H1 (cell line): ENCODE data around the gene TANC1. TPM values are rescaled to one million over a fixed set of nuclear protein-coding genes. Genes with fewer than 3 reads are reported as not detected.

ENCODE experiments used
- CTCF ChIA-PET: fragments of 300-600 bp; sonication (Branson Sonifier 250); formaldehyde crosslinking; loops from one replicate; lab custom pipeline; 2021; ENCODE audit not compliant: partially characterized antibody; lab: Charles Lee
- POLR2A ChIA-PET: fragments of 300-600 bp; sonication (Branson Sonifier 250); formaldehyde crosslinking; loops from one replicate; lab custom pipeline; 2021; ENCODE audit warnings: inconsistent platforms; ENCODE audit not compliant: partially characterized antibody; lab: Charles Lee
- DNase-seq, 2 experiments: peaks; one replicate each; pipeline versions ENCODE4 v3.0.0 to v3.0.0-alpha.2; 2010 to 2022; ENCODE audit warnings: low spot score in 2 of 2, low read depth in 1 of 2, mixed read lengths in 1 of 2
- FAIRE-seq: peaks from 2 replicates; lab custom pipeline; 2011; peaks lifted over from hg19 to GRCh38; lab: Jason Lieb, UNC
- H2AFZ ChIP-seq: 2 replicates; pipeline ENCODE4 v1.8.1; 2012; ENCODE audit warnings: low read length, inconsistent platforms
- H2AK5ac ChIP-seq: 2 replicates; pipeline ENCODE4 v1.6.1; 2013; ENCODE audit warnings: low read depth, low read length
- H2BK120ac ChIP-seq: replicated peaks from 2 replicates; pipeline ENCODE3; 2013; ENCODE audit warnings: low read depth, low read length, inconsistent platforms
- H2BK12ac ChIP-seq: 2 replicates; pipeline ENCODE4 v1.6.1; 2013; ENCODE audit warnings: low read depth, low read length
- H2BK15ac ChIP-seq: 2 replicates; pipeline ENCODE4 v1.6.1; 2013; ENCODE audit warnings: low read length
- H2BK20ac ChIP-seq: 2 replicates; pipeline ENCODE4 v1.6.1; 2013; ENCODE audit warnings: low read length
- H2BK5ac ChIP-seq: 2 replicates; pipeline ENCODE4 v1.6.1; 2013; ENCODE audit warnings: low read depth, low read length
- H3K14ac ChIP-seq: 2 replicates; pipeline ENCODE4 v1.6.1; 2013; ENCODE audit warnings: inconsistent platforms; ENCODE audit not compliant: insufficient read length
- H3K18ac ChIP-seq: 2 replicates; pipeline ENCODE4 v1.6.1; 2013; ENCODE audit warnings: low read length; ENCODE audit errors: extremely low read depth
- H3K23ac ChIP-seq: 2 replicates; pipeline ENCODE4 v1.6.1; 2013; ENCODE audit warnings: inconsistent platforms; ENCODE audit not compliant: insufficient read length
- H3K23me2 ChIP-seq: 2 replicates; pipeline ENCODE4 v1.6.1; 2013; ENCODE audit warnings: low read depth, low read length
- H3K27ac ChIP-seq: 2 replicates; pipeline ENCODE4 v1.6.1; 2011; ENCODE audit warnings: low read depth, low read length, inconsistent platforms
- H3K27me3 ChIP-seq, 4 experiments: replicated peaks in 1 of 4; 1 replicate in 1 of 4; 2 replicates in 3 of 4; pipeline versions ENCODE4 v1.6.1 to v1.8.1; 2011 to 2013; ENCODE audit warnings: low read length in 3 of 4, mild to moderate bottlenecking in 3 of 4, inconsistent platforms in 2 of 4, mixed read lengths in 2 of 4, moderate library complexity in 1 of 4; ENCODE audit not compliant: control insufficient read depth in 3 of 4, insufficient read depth in 3 of 4; ENCODE audit errors: extremely low read depth in 1 of 4
- H3K36me3 ChIP-seq, 4 experiments: 2 replicates each; pipeline versions ENCODE4 v1.6.1 to v1.8.1; 2011 to 2013; ENCODE audit warnings: mild to moderate bottlenecking in 4 of 4, low read length in 3 of 4, moderate library complexity in 2 of 4, control low read depth in 1 of 4, inconsistent platforms in 1 of 4; ENCODE audit not compliant: insufficient read depth in 4 of 4, control insufficient read depth in 2 of 4
- H3K4ac ChIP-seq: replicated peaks from 2 replicates; pipeline ENCODE3; 2013; ENCODE audit warnings: low read length, low read depth, mixed read lengths, inconsistent platforms; ENCODE audit not compliant: insufficient read length
- H3K4me1 ChIP-seq, 4 experiments: replicated peaks in 1 of 4; 1 replicate in 1 of 4; 2 replicates in 3 of 4; pipeline versions ENCODE4 v1.6.1 to v1.8.1; 2011 to 2013; ENCODE audit warnings: low read length in 3 of 4, inconsistent platforms in 2 of 4, mixed read lengths in 1 of 4; ENCODE audit not compliant: insufficient read depth in 4 of 4, control insufficient read depth in 3 of 4
- H3K4me2 ChIP-seq, 2 experiments: 2 replicates each; pipeline versions ENCODE4 v1.6.1 to v1.8.1; 2011 to 2013; ENCODE audit warnings: low read depth in 2 of 2, low read length in 2 of 2, control low read depth in 1 of 2, inconsistent platforms in 1 of 2, mild to moderate bottlenecking in 1 of 2; ENCODE audit not compliant: insufficient read depth in 1 of 2
- H3K4me3 ChIP-seq, 4 experiments: fragments of 200-600, 300-600 bp in 1 of 4; sonication (generic), shearing (Covaris generic), sonication (Bioruptor Twin) in 1 of 4; 2 replicates each; pipeline versions ENCODE4 v1.5.1 to v1.8.1; 2011 to 2016; ENCODE audit warnings: low read length in 4 of 4, low read depth in 3 of 4, control low read depth in 2 of 4, inconsistent platforms in 2 of 4, mild to moderate bottlenecking in 2 of 4, mixed read lengths in 1 of 4, moderate library complexity in 1 of 4; ENCODE audit not compliant: insufficient read depth in 2 of 4; ENCODE audit errors: extremely low read depth in 1 of 4
- H3K56ac ChIP-seq: replicated peaks from 2 replicates; pipeline ENCODE3; 2013; ENCODE audit warnings: low read depth, mild to moderate bottlenecking, mixed read lengths, low read length, inconsistent platforms; ENCODE audit not compliant: insufficient read length
- H3K79me1 ChIP-seq: 2 replicates; pipeline ENCODE4 v1.6.1; 2013; ENCODE audit warnings: low read depth, low read length, control low read depth
- H3K79me2 ChIP-seq, 2 experiments: 2 replicates each; pipeline versions ENCODE4 v1.6.1 to v1.8.1; 2012 to 2013; ENCODE audit warnings: low read length in 2 of 2, mild to moderate bottlenecking in 2 of 2, inconsistent platforms in 1 of 2; ENCODE audit not compliant: insufficient read depth in 2 of 2, control insufficient read depth in 1 of 2
- H3K9ac ChIP-seq, 4 experiments: replicated peaks in 1 of 4; 1 replicate in 1 of 4; 2 replicates in 3 of 4; pipeline versions ENCODE4 v1.6.1 to v1.8.1; 2011 to 2013; ENCODE audit warnings: low read depth in 3 of 4, low read length in 3 of 4, control low read depth in 2 of 4, mild to moderate bottlenecking in 2 of 4, moderate library complexity in 2 of 4, inconsistent platforms in 1 of 4; ENCODE audit errors: extremely low read depth in 1 of 4
- H3K9me3 ChIP-seq, 2 experiments: 2 replicates each; pipeline versions ENCODE4 v1.6.1 to v1.8.1; 2012 to 2013; ENCODE audit warnings: mild to moderate bottlenecking in 2 of 2, moderate library complexity in 2 of 2, control low read depth in 1 of 2, inconsistent platforms in 1 of 2, low read depth in 1 of 2, low read length in 1 of 2, mixed read lengths in 1 of 2; ENCODE audit not compliant: insufficient read depth in 2 of 2
- H4K20me1 ChIP-seq, 2 experiments: replicated peaks in 1 of 2; 2 replicates each; pipeline versions ENCODE3 to v1.8.1; 2011 to 2013; ENCODE audit warnings: inconsistent platforms in 2 of 2, low read length in 2 of 2, mild to moderate bottlenecking in 1 of 2; ENCODE audit not compliant: insufficient read depth in 2 of 2, control insufficient read depth in 1 of 2
- H4K5ac ChIP-seq: 2 replicates; pipeline ENCODE4 v1.6.1; 2013; ENCODE audit warnings: low read length, low read depth, mixed read lengths, inconsistent platforms; ENCODE audit not compliant: insufficient read length
- H4K8ac ChIP-seq: 2 replicates; pipeline ENCODE4 v1.8.0; 2013; ENCODE audit warnings: mild to moderate bottlenecking, moderate library complexity, low read length, inconsistent platforms; ENCODE audit not compliant: insufficient read depth; ENCODE audit errors: extremely low read depth
- H4K91ac ChIP-seq: replicated peaks from 2 replicates; pipeline ENCODE3; 2013; ENCODE audit warnings: low read length, mixed read lengths, inconsistent platforms; ENCODE audit not compliant: insufficient read length
- CBX8 ChIP-seq: fragments of 300-800, 300-1000 bp; sonication (generic); IDR thresholded peaks from 2 replicates; pipeline ENCODE4 v1.7.1; 2016; ENCODE audit warnings: low read depth, low read length, borderline replicate concordance
- CEBPB ChIP-seq: IDR thresholded peaks from 2 replicates; pipeline ENCODE4 v1.6.1; 2012; ENCODE audit warnings: low read depth, low read length
- CHD1 ChIP-seq: IDR thresholded peaks from 2 replicates; pipeline ENCODE4 v1.6.1; 2012; ENCODE audit warnings: low read depth, low read length, improper control_type of control experiment
- CTBP2 ChIP-seq: IDR thresholded peaks from 2 replicates; pipeline ENCODE4 v1.7.0; 2011; ENCODE audit warnings: borderline replicate concordance, mild to moderate bottlenecking, moderate library complexity, mixed read lengths, low read length; ENCODE audit not compliant: insufficient read depth, insufficient read length
- GTF2F1 ChIP-seq: IDR thresholded peaks from 2 replicates; pipeline ENCODE4 v1.6.1; 2012; ENCODE audit warnings: low read depth, low read length, improper control_type of control experiment, borderline replicate concordance
- MAX ChIP-seq: IDR thresholded peaks from 2 replicates; pipeline ENCODE4 v1.6.1; 2012; ENCODE audit warnings: inconsistent platforms
- POU5F1 ChIP-seq: IDR thresholded peaks from 2 replicates; pipeline ENCODE4 v1.6.1; 2011; ENCODE audit warnings: low read depth, mild to moderate bottlenecking, low read length, moderate library complexity
- RAD21 ChIP-seq, 2 experiments: IDR thresholded peaks in 1 of 2; conservative IDR thresholded peaks in 1 of 2; 2 replicates each; pipeline ENCODE4 v1.6.1; 2011; ENCODE audit warnings: low read depth in 2 of 2, low read length in 2 of 2, improper control_type of control experiment in 1 of 2, inconsistent platforms in 1 of 2, mild to moderate bottlenecking in 1 of 2, moderate library complexity in 1 of 2
- WGBS, 2 experiments: shearing (Covaris generic) in 1 of 2; methylation state at CpG; one replicate each; pipeline versions ENCODE4 v1.1.6 to v1.1.7; 2013 to 2015; ENCODE audit warnings: low lambda C conversion rate in 2 of 2, mixed read lengths in 2 of 2, inconsistent platforms in 1 of 2, low coverage in 1 of 2, missing lambda C conversion rate in 1 of 2; ENCODE audit not compliant: insufficient replicate concordance in 2 of 2, insufficient coverage in 1 of 2, insufficient read length in 1 of 2; ENCODE audit errors: extremely low coverage in 1 of 2, missing lambda C conversion rate in 1 of 2; 5-methylcytosine and 5-hydroxymethylcytosine counted together
- polyA plus RNA-seq, 7 experiments: library from polyadenylated mRNA; depleted of rRNA in 3 of 7; stranded (reverse) in 5 of 7; unstranded in 2 of 7; fragments of >200 nt in 5 of 7; fragments of 200-250 nt in 2 of 7; gene quantifications; 1 replicate in 5 of 7; 2 replicates in 1 of 7; 4 replicates in 1 of 7; pipeline versions ENCODE4 v1.2.1 to v1.2.3, GENCODE V29; 2011 to 2013; ENCODE audit warnings: missing spikeins in 2 of 7, mixed read lengths in 2 of 7
- total RNA-seq: library from RNA; stranded (reverse); fragmentation: NEBNext Ultra II Directional; extraction: Animal tissue kit (Norgen Biotek cat#: 25700); gene quantifications from 2 replicates; pipeline ENCODE4 v1.2.1, GENCODE V29; 2021

TANC1 gene
- total and polyA plus RNA-seq, 2 of the 8 experiments (the other 6 are each of a cell fraction or from before 2014, with no cell fraction given), result 4.1 to 7.6 TPM

GRCh38 chr2:159128191-159128590 is 159.8 kb downstream of the TANC1 start:
- H4K20me1 ChIP-seq, result no peaks in the 10 kb centered on the region
- no peaks in the 10 kb centered on the region for H3K36me3 ChIP-seq
- no peak overlapping the region for H3K27ac ChIP-seq
- no peak overlapping the region for H3K4me2 ChIP-seq
- no peak overlapping the region for H2BK15ac ChIP-seq
- no peak overlapping the region for H2BK20ac ChIP-seq
- 88% methylated on average over 1 of the region's 1 CpG; no CpG with 5 or more reads in 1 of the 2 experiments for WGBS, 2 experiments
- no peak overlapping the region for H3K18ac ChIP-seq
- no peak overlapping the region for H3K9ac ChIP-seq
- no peaks in the 10 kb centered on the region for H3K27me3 ChIP-seq
- CTCF ChIA-PET, result interaction anchor here (1.1 to 4.7 kb wide), 3 partner anchors 8 to 227 kb away, joined by 3 to 34 read pairs (median 20); no protein-coding TSS in a partner anchor
- no peak overlapping the region for H2BK12ac ChIP-seq
- no peaks in the 10 kb centered on the region for H3K79me1 ChIP-seq
- H2BK5ac ChIP-seq, result no peak overlapping the region
- H4K5ac ChIP-seq, result no peak overlapping the region
- no peak overlapping the region for H3K23ac ChIP-seq
- no peak overlapping the region for H4K91ac ChIP-seq
- FAIRE-seq, result no peak
- no peak overlapping the region for H3K4ac ChIP-seq
- no peak overlapping the region; the same call in 1 of the 2 replicates for H4K8ac ChIP-seq
- H3K56ac ChIP-seq, result no peak overlapping the region
- H2BK120ac ChIP-seq, result no peak overlapping the region
- H3K14ac ChIP-seq, result no peak overlapping the region
- POLR2A ChIA-PET, result no interaction called here
- no peaks in the 10 kb centered on the region for H3K9me3 ChIP-seq
- TF ChIP-seq CEBPB (no peak), GTF2F1 (no peak), POU5F1 (no peak), CBX8 (no peak), CTBP2 (no peak), RAD21 (IDR thresholded peaks at IDR 0.05 in 1 of 2, conservative IDR thresholded peaks at IDR 0.05 in 1 of 2; ENCODE audit: low read depth in 2 of 2, low read length in 2 of 2) (no peak), MAX (no peak), CHD1 (no peak)
- H3K79me2 ChIP-seq, result no peaks in the 10 kb centered on the region
- no peak for DNase-seq
- no peaks in the 10 kb centered on the region for H3K23me2 ChIP-seq
- 0 out of 7 replicates have a peak, but pooled peaks cover 0 to 3% (median 0%) of the 10 kb centered on the region in 4 experiments for H3K4me1 ChIP-seq
- H3K4me3 ChIP-seq, result no peak overlapping the region
- H2AK5ac ChIP-seq, result no peak overlapping the region
- H2AFZ ChIP-seq, result no peak overlapping the region
